Lower leg skin (tissue), 4 donors: ENCODE results near the gene MED19. TPM values are rescaled to one million over a fixed set of nuclear protein-coding genes. Genes with fewer than 3 reads are reported as not detected.

Experiments used
- DNase-seq, 2 donors: peaks; one replicate each; pipeline ENCODE4 v3.0.0-alpha.2; 2019; ENCODE audit warnings: low spot score in 2 of 2
- H3K4me3 ChIP-seq: fragments of 200-600 bp; sonication (generic); 2 replicates; pipeline ENCODE4 v1.5.1; 2017; ENCODE audit warnings: mild to moderate bottlenecking, low read depth; ENCODE audit not compliant: poor library complexity, severe bottlenecking
- CTCF ChIP-seq, 3 donors: fragments of 450-650 bp; IDR thresholded peaks; one replicate each; pipeline ENCODE4 v1.5.1; 2016; ENCODE audit warnings: antibody characterized with exemption in 3 of 3, mild to moderate bottlenecking in 3 of 3, moderate library complexity in 2 of 3
- POLR2A ChIP-seq, 2 donors: fragments of 450-650 bp; IDR thresholded peaks; one replicate each; pipeline ENCODE4 v1.6.1; 2016 to 2017; ENCODE audit warnings: antibody characterized with exemption in 2 of 2, mild to moderate bottlenecking in 1 of 2, moderate library complexity in 1 of 2
- WGBS, 2 donors: methylation state at CpG; one replicate each; pipeline ENCODE4 v1.1.5; 2018; 5-methylcytosine and 5-hydroxymethylcytosine counted together
- intact Hi-C: fragments of 100-400 bp; cut with DNase I; formaldehyde crosslinking; loops from one replicate; pipeline ENCODE4 v1.15.0; 2023; ENCODE audit warnings: low total_unique reads
- total RNA-seq, 4 donors: library from RNA; depleted of rRNA; stranded (reverse); fragments of >200 nt; gene quantifications; one replicate each; pipeline ENCODE4 v1.1.0, GENCODE V29; 2016

Gene MED19
- total RNA-seq, result 10 to 100 TPM; 19.4 to 25.5 (median 23.0) TPM

GRCh38 chr11:57711414-57712255 is at the start of gene MED19:
MED19 (minus strand) TSS chr11:57712215; CDS start chr11:57712179, 36 bp downstream.
- DNase-seq, result peak in 1 of 2 donors; percentile 71
- TF ChIP-seq CTCF (IDR thresholded peaks at IDR 0.05) (no peak), POLR2A (IDR thresholded peaks at IDR 0.05) (no peak)
- intact Hi-C loops, result no loop called here
- WGBS, 2 donors, result 7 to 10% methylated on average over 38 to 41 of the region's 51 CpGs
- H3K4me3 ChIP-seq, result peak within 1 kb of the TSS; percentile 98

GRCh38 chr11:57758174-57758573 is 46.2 kb upstream of the MED19 start:
- no peak overlapping the region for H3K4me3 ChIP-seq
- TF ChIP-seq CTCF (IDR thresholded peaks at IDR 0.05) (no peak), POLR2A (IDR thresholded peaks at IDR 0.05) (no peak)
- intact Hi-C loops, result no loop called here
- 91 to 94% methylated on average over 3 of the region's 3 CpGs for WGBS, 2 donors
- no peak for DNase-seq

- 97 to 98% methylated on average over 30 of the region's 30 CpGs for WGBS, 2 donors
- DNase-seq, result no peak
- intact Hi-C loops, result no loop called here
- TF ChIP-seq CTCF (IDR thresholded peaks at IDR 0.05) (no peak), POLR2A (IDR thresholded peaks at IDR 0.05) (no peak)
- H3K4me3 ChIP-seq, result no peak overlapping the region
Observed at GRCh38 chr11:57752954-57753353, 40.9 kb upstream of the MED19 start.

- WGBS, 2 donors, result 57% methylated on average over 10 of the region's 10 CpGs
- DNase-seq, result no peak
- intact Hi-C loops, result no loop called here
- H3K4me3 ChIP-seq, result no peak within 1 kb of the TSS
- no peak for TF ChIP-seq CTCF (IDR thresholded peaks at IDR 0.05)
Observed at GRCh38 chr11:57751676-57752253, 39.8 kb upstream of the MED19 start, which contains the start of gene BTBD18. BTBD18 (minus strand) TSS chr11:57751819; CDS start chr11:57751188, 631 bp downstream.

GRCh38 chr11:57751176-57751575 is 39.2 kb upstream of the MED19 start:
- intact Hi-C loops, result no loop called here
- no peak overlapping the region for H3K4me3 ChIP-seq
- DNase-seq, result no peak
- TF ChIP-seq CTCF (IDR thresholded peaks at IDR 0.05), result no peak
- TF ChIP-seq POLR2A (IDR thresholded peaks at IDR 0.05), result no peak
